HCT116 (cell line): ENCODE data around the gene EXOSC10.

Experiments used
- EZH2 ChIP-seq: fragments of 200-600 bp; sonication (generic); IDR thresholded peaks from 2 replicates; pipeline ENCODE4 v1.6.1; 2017; ENCODE audit warnings: antibody characterized with exemption, mixed run types
- EZH2phosphoT487 ChIP-seq: fragments of 200-600 bp; IDR thresholded peaks from 2 replicates; pipeline ENCODE4 v1.6.1; 2018; ENCODE audit warnings: antibody characterized with exemption, borderline replicate concordance
- POLR2AphosphoS5 ChIP-seq: IDR thresholded peaks from 2 replicates; pipeline ENCODE4 v1.6.1; 2011; ENCODE audit warnings: mild to moderate bottlenecking, low read depth, low read length, moderate library complexity
- RAD21 ChIP-seq: IDR thresholded peaks from 2 replicates; pipeline ENCODE4 v1.6.1; 2012; ENCODE audit warnings: low read depth, mild to moderate bottlenecking
- SIN3A ChIP-seq: IDR thresholded peaks from 2 replicates; pipeline ENCODE4 v1.6.1; 2012; ENCODE audit warnings: low read depth
- TF ChIP-seq, protein P1 (sequence below), 3 experiments: fragments of 200-600 bp in 1 of 3; sonication (generic) in 1 of 3; IDR thresholded peaks in 2 of 3; conservative IDR thresholded peaks in 1 of 3; 2 replicates each; pipeline ENCODE4 v1.5.1; 2012 to 2017; ENCODE audit warnings: low read depth in 2 of 3, low read length in 2 of 3, antibody characterized with exemption in 1 of 3, borderline replicate concordance in 1 of 3, control low read depth in 1 of 3, mild to moderate bottlenecking in 1 of 3, mixed read lengths in 1 of 3, mixed run types in 1 of 3, moderate library complexity in 1 of 3; ENCODE audit not compliant: insufficient read depth in 1 of 3
- TF ChIP-seq, protein P2 (sequence below): IDR thresholded peaks from 2 replicates; pipeline ENCODE4 v1.6.1; 2012; ENCODE audit warnings: low read depth

DNA sequence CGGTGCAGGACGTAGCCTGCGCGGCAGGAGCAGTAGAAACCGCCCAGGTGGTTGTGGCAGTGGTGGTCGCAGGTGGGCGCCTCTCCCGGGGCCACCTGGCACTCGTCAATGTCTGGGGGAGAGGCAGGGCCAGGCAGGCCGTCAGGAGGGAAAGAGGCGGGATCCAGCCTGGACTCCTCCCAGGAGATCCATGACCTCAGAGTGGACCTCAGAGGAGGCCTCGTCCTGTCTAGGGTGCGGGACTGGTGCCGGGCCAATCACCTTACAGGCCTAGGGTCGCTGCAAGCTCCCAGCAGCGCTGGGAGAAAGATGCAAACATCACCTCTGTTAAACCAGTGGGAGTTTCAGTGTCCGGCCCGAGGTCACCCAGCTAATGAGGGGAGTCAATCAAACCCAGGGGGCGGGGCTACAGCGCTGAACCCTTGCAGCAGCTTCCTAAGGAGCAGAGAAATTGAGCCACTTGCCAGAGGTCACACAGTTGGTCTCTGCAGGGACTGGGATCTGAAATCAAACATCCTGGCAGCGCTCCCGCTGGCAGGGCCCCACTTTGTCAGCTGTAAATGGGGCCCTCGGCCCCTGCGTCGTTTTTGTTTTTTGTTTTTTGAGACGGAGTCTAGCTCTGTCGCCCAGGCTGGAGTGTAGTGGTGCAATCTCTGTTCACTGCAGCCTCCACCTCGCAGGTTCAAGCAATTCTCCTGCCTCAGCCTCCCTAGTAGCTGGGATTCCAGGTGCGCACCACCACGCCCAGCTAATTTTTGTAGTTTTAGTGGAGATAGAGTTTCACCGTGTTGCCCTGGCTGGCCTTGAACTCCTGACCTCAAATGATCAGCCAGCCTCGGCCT, 54.0 kb downstream of the EXOSC10 start:
- TF ChIP-seq, protein P1, sequence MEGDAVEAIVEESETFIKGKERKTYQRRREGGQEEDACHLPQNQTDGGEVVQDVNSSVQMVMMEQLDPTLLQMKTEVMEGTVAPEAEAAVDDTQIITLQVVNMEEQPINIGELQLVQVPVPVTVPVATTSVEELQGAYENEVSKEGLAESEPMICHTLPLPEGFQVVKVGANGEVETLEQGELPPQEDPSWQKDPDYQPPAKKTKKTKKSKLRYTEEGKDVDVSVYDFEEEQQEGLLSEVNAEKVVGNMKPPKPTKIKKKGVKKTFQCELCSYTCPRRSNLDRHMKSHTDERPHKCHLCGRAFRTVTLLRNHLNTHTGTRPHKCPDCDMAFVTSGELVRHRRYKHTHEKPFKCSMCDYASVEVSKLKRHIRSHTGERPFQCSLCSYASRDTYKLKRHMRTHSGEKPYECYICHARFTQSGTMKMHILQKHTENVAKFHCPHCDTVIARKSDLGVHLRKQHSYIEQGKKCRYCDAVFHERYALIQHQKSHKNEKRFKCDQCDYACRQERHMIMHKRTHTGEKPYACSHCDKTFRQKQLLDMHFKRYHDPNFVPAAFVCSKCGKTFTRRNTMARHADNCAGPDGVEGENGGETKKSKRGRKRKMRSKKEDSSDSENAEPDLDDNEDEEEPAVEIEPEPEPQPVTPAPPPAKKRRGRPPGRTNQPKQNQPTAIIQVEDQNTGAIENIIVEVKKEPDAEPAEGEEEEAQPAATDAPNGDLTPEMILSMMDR (IDR thresholded peaks at IDR 0.05 in 2 of 3, conservative IDR thresholded peaks at IDR 0.05 in 1 of 3; ENCODE audit: borderline replicate concordance in 1 of 3, insufficient read depth in 1 of 3, low read depth in 2 of 3, low read length in 2 of 3), result no peak
- TF ChIP-seq, protein P2, sequence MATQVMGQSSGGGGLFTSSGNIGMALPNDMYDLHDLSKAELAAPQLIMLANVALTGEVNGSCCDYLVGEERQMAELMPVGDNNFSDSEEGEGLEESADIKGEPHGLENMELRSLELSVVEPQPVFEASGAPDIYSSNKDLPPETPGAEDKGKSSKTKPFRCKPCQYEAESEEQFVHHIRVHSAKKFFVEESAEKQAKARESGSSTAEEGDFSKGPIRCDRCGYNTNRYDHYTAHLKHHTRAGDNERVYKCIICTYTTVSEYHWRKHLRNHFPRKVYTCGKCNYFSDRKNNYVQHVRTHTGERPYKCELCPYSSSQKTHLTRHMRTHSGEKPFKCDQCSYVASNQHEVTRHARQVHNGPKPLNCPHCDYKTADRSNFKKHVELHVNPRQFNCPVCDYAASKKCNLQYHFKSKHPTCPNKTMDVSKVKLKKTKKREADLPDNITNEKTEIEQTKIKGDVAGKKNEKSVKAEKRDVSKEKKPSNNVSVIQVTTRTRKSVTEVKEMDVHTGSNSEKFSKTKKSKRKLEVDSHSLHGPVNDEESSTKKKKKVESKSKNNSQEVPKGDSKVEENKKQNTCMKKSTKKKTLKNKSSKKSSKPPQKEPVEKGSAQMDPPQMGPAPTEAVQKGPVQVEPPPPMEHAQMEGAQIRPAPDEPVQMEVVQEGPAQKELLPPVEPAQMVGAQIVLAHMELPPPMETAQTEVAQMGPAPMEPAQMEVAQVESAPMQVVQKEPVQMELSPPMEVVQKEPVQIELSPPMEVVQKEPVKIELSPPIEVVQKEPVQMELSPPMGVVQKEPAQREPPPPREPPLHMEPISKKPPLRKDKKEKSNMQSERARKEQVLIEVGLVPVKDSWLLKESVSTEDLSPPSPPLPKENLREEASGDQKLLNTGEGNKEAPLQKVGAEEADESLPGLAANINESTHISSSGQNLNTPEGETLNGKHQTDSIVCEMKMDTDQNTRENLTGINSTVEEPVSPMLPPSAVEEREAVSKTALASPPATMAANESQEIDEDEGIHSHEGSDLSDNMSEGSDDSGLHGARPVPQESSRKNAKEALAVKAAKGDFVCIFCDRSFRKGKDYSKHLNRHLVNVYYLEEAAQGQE, result no peak
- TF ChIP-seq EZH2phosphoT487 (no peak), POLR2AphosphoS5 (no peak), RAD21 (no peak), SIN3A (no peak), EZH2 (no peak)
